ENCODE results near the gene UNC5C. TPM values are rescaled to one million over a fixed set of nuclear protein-coding genes. Genes with fewer than 3 reads are reported as not detected.

The UNC5C gene
- total RNA-seq, 2 experiments from 2014 or later = not detected

- Mint-ChIP-seq H3K27me3 (no peaks in the 10 kb centered on the region), H3K9me3 (no peaks in the 10 kb centered on the region), H3K4me3 (no peak overlapping the region), H3K4me1 (no peaks in the 10 kb centered on the region), H3K27ac (no peak overlapping the region), H3K36me3 (no peaks in the 10 kb centered on the region)
- no peak for DNase-seq
Observed at GRCh38 chr4:95358421-95358820, 190.4 kb downstream of the UNC5C start.

GRCh38 chr4:95355021-95355420 lies 193.8 kb downstream of the UNC5C start:
- no peak for DNase-seq
- H3K27me3 Mint-ChIP-seq = no peaks in the 10 kb centered on the region
- no peaks in the 10 kb centered on the region for H3K9me3 Mint-ChIP-seq
- H3K36me3 Mint-ChIP-seq = no peaks in the 10 kb centered on the region
- H3K27ac Mint-ChIP-seq = no peak overlapping the region
- no peak overlapping the region for H3K4me3 Mint-ChIP-seq
- H3K4me1 Mint-ChIP-seq = no peaks in the 10 kb centered on the region

DNA sequence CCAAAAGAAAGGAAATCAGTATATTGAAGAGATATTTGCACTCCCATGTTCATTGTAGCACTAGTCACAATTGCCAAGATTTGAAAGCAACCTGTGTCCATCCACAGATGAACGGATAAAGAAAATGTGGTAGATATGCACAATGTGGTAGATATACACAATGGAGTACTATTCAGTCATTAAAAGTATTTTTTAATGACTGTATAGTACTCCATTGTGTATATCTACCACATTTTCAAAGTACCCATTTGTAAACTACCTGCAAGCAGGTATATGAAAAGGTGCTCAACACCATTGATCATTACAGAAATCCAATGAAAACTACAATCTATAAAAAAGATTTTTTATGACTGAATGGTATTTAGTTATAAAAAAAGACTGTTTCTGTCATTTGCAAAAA lies 200.4 kb downstream of the UNC5C start:
- no peaks in the 10 kb centered on the region for H3K27me3 Mint-ChIP-seq
- H3K36me3 Mint-ChIP-seq = peaks cover 3% of the 10 kb centered on the region
- no peaks in the 10 kb centered on the region for H3K4me1 Mint-ChIP-seq
- peaks cover 33% of the 10 kb centered on the region for H3K9me3 Mint-ChIP-seq
- no peak overlapping the region for H3K4me3 Mint-ChIP-seq
- no peak for DNase-seq
- no peak overlapping the region for H3K27ac Mint-ChIP-seq

GRCh38 chr4:95343235-95343634 lies 205.5 kb downstream of the UNC5C start:
- Mint-ChIP-seq H3K4me3 (no peak overlapping the region), H3K36me3 (peaks cover 3% of the 10 kb centered on the region), H3K27ac (no peak overlapping the region), H3K4me1 (no peaks in the 10 kb centered on the region), H3K27me3 (no peaks in the 10 kb centered on the region), H3K9me3 (peaks cover 34% of the 10 kb centered on the region)
- no peak for DNase-seq

DNA sequence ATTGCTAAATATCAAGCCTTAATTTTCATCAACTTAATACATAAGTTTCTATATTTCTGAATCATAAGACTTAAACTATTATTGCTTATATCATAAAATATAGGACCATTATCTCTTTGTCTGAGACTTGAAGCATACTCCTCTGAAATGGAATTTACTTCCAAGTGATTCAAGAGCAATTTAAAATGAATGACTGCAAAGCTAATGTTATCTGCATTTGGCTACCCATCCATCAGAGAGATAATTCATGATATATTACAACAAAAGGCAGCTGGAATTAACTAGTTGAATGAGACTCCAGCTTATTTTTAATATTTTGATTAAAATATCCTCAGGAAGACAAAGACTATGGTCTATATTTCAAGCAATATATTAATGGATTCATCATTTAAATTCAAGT lies 208.6 kb downstream of the UNC5C start:
- H3K36me3 Mint-ChIP-seq = no peaks in the 10 kb centered on the region
- DNase-seq = no peak
- no peaks in the 10 kb centered on the region for H3K4me1 Mint-ChIP-seq
- H3K9me3 Mint-ChIP-seq = peaks cover 13% of the 10 kb centered on the region
- H3K27me3 Mint-ChIP-seq = no peaks in the 10 kb centered on the region
- H3K27ac Mint-ChIP-seq = no peak overlapping the region
- no peak overlapping the region for H3K4me3 Mint-ChIP-seq

DNA sequence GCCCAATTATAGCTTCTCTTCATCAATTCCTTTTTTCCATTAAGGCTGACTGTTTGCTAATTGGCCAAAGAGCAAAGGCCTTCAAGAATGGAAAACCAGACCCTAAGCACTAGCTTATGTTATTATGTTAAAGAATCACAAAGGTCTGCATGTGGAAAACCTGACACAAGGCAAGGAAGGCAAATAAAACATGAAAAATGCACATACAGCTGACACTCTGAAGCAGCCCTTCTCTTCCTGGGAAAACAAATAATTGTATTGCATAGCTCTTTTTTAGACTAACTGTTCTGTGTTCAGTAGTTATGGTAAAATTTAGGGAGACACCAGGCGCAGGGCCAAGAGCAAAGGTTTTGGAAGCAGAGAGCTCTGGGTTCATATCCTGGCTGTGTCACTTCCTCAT lies 223.1 kb downstream of the UNC5C start:
- Mint-ChIP-seq H3K27ac (no peak overlapping the region), H3K4me1 (no peaks in the 10 kb centered on the region), H3K27me3 (peaks cover 3% of the 10 kb centered on the region), H3K36me3 (no peaks in the 10 kb centered on the region), H3K9me3 (peaks cover 1% of the 10 kb centered on the region), H3K4me3 (no peak overlapping the region)
- no peak for DNase-seq

GRCh38 chr4:95319169-95319568 lies 229.6 kb downstream of the UNC5C start:
- Mint-ChIP-seq H3K27me3 (no peaks in the 10 kb centered on the region), H3K4me1 (no peaks in the 10 kb centered on the region), H3K27ac (no peak overlapping the region), H3K9me3 (no peaks in the 10 kb centered on the region), H3K4me3 (no peak overlapping the region), H3K36me3 (no peaks in the 10 kb centered on the region)
- DNase-seq = no peak

GRCh38 chr4:95318483-95318882 lies 230.3 kb downstream of the UNC5C start:
- Mint-ChIP-seq H3K9me3 (no peaks in the 10 kb centered on the region), H3K4me3 (no peak overlapping the region), H3K27ac (no peak overlapping the region), H3K27me3 (peaks cover 4% of the 10 kb centered on the region), H3K36me3 (no peaks in the 10 kb centered on the region), H3K4me1 (no peaks in the 10 kb centered on the region)
- no peak for DNase-seq

GRCh38 chr4:95318044-95318443 lies 230.7 kb downstream of the UNC5C start:
- no peak overlapping the region for H3K4me3 Mint-ChIP-seq
- peaks cover 4% of the 10 kb centered on the region for H3K27me3 Mint-ChIP-seq
- no peak overlapping the region for H3K27ac Mint-ChIP-seq
- H3K4me1 Mint-ChIP-seq = no peaks in the 10 kb centered on the region
- no peaks in the 10 kb centered on the region for H3K9me3 Mint-ChIP-seq
- no peaks in the 10 kb centered on the region for H3K36me3 Mint-ChIP-seq
- no peak for DNase-seq

DNA sequence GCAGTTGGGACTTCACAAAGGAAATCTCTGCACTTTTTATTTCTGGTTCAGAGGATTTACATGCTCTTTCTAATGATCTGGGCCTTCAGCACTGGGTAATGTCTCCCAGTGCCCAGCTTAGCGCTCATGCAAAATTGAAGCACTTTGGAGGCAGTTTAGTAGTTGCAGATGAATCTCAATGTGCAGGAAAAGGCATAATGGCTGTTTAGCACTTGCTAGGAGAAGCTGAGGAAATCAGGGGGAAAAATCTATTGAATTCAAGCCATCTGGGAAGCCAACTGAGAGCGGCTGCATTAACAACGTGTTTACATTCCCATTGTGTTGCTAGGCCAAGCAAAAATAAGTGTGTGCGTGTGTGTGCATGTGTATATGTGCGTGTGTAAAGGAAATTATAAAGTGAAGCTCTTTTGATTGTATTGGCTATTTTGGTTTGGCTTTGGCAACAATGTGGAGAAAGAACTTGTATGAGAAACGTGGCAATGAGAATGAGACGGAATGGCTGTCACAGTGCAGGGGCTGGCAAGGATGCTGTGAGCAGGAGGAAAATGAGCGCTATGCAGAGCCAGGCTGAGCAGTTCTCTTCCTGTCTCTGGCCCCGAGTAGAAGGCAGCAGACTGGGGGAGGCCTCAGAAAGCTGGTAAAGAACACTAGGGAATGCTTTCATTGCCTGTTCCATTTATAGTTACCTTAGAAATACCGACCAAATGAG lies 231.5 kb downstream of the UNC5C start:
- H3K4me3 Mint-ChIP-seq = no peak overlapping the region
- no peak overlapping the region for H3K27ac Mint-ChIP-seq
- DNase-seq = no peak
- H3K9me3 Mint-ChIP-seq = no peaks in the 10 kb centered on the region
- peaks cover 4% of the 10 kb centered on the region for H3K27me3 Mint-ChIP-seq
- no peaks in the 10 kb centered on the region for H3K36me3 Mint-ChIP-seq
- no peaks in the 10 kb centered on the region for H3K4me1 Mint-ChIP-seq

DNA sequence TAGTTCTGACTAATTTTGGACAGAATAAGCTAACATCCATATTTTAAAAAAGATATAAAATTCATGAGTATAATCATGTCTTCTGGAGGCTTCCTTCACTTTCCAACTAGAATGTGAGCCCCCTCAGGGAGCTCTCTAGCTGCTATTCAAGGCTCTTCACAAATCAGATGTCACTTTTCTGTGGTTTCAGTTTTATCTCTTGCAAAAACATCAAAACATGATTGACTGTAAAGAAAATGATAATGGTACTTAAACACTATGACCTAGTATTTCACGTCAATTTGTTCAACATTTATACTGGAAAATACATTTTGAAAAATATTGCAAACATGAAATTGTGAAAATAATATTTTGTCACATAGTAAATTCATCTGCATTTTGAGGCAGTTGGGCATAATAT lies 234.2 kb downstream of the UNC5C start:
- no peaks in the 10 kb centered on the region for H3K36me3 Mint-ChIP-seq
- no peaks in the 10 kb centered on the region for H3K9me3 Mint-ChIP-seq
- H3K27me3 Mint-ChIP-seq = peaks cover 4% of the 10 kb centered on the region
- H3K27ac Mint-ChIP-seq = no peak overlapping the region
- H3K4me1 Mint-ChIP-seq = no peaks in the 10 kb centered on the region
- no peak overlapping the region for H3K4me3 Mint-ChIP-seq
- DNase-seq = no peak

DNA sequence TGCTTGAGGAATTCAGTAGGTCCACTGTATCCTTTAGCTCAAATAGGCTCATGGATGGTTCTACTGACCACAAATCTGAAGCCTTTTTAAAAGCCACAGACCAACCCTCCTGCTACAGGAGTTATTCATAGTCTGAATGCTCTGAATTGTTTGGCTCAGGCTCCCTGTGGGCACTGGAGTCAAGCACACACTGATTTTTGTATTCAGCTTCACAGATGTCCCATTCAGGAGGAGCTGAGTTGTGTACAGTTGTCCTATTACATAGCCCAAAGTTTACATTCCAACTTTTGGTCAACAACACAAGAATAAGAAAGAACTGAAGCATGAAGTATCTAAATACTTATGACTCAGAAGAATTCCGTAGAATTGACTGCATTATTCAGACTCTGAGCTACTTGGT lies 243.9 kb downstream of the UNC5C start:
- no peaks in the 10 kb centered on the region for H3K36me3 Mint-ChIP-seq
- DNase-seq = no peak
- H3K9me3 Mint-ChIP-seq = no peaks in the 10 kb centered on the region
- no peaks in the 10 kb centered on the region for H3K4me1 Mint-ChIP-seq
- H3K27me3 Mint-ChIP-seq = no peaks in the 10 kb centered on the region
- H3K27ac Mint-ChIP-seq = no peak overlapping the region
- no peak overlapping the region for H3K4me3 Mint-ChIP-seq

DNA sequence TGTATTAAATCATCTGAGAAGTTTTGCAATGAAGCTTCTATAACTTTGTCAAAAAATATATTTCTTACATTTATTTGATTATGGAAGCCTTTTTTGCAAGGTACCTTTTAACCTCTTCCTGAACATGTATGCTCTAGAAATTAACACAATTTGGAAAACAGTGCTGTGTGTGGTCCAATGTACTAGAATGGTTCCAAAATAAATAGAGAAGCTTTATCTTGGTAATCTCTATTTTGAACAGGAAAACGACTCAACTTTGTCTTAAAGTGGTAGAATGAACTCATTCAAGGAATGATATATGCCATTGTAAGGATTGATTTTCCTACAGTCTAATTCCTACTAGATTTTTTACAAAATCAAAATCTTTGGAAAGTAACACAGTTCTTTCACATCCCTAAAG lies 248.5 kb downstream of the UNC5C start:
- Mint-ChIP-seq H3K4me1 (no peaks in the 10 kb centered on the region), H3K27me3 (no peaks in the 10 kb centered on the region), H3K9me3 (peaks cover 7% of the 10 kb centered on the region), H3K27ac (no peak overlapping the region), H3K4me3 (no peak overlapping the region), H3K36me3 (peaks cover 1% of the 10 kb centered on the region)
- no peak for DNase-seq

DNA sequence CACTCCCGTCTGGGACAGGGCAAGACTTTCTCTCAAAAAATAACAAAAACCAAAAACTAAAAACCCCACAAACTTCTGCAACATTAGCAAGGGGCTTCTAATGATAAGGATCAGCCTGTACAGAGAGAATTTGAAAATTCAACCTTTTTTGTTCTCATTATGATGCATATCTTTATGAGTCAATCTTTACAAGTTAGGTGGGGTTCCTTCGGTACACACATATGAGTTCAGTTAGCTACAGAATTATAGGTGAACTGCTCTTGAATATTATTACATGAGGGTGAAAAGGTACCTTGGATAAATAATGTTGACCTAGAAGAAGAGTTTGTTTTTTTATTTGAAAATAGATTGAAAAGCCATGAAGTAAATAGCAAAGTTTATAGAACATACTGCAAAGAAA lies 252.7 kb downstream of the UNC5C start:
- peaks cover 13% of the 10 kb centered on the region for H3K4me1 Mint-ChIP-seq
- no peaks in the 10 kb centered on the region for H3K27me3 Mint-ChIP-seq
- no peak for DNase-seq
- peaks cover 7% of the 10 kb centered on the region for H3K9me3 Mint-ChIP-seq
- H3K36me3 Mint-ChIP-seq = peaks cover 1% of the 10 kb centered on the region
- H3K27ac Mint-ChIP-seq = no peak overlapping the region
- H3K4me3 Mint-ChIP-seq = no peak overlapping the region

GRCh38 chr4:95295157-95295556 lies 253.6 kb downstream of the UNC5C start:
- H3K9me3 Mint-ChIP-seq = peaks cover 7% of the 10 kb centered on the region
- no peak overlapping the region for H3K4me3 Mint-ChIP-seq
- peaks cover 1% of the 10 kb centered on the region for H3K36me3 Mint-ChIP-seq
- H3K27me3 Mint-ChIP-seq = no peaks in the 10 kb centered on the region
- no peak for DNase-seq
- H3K27ac Mint-ChIP-seq = no peak overlapping the region
- H3K4me1 Mint-ChIP-seq = peaks cover 22% of the 10 kb centered on the region

DNA sequence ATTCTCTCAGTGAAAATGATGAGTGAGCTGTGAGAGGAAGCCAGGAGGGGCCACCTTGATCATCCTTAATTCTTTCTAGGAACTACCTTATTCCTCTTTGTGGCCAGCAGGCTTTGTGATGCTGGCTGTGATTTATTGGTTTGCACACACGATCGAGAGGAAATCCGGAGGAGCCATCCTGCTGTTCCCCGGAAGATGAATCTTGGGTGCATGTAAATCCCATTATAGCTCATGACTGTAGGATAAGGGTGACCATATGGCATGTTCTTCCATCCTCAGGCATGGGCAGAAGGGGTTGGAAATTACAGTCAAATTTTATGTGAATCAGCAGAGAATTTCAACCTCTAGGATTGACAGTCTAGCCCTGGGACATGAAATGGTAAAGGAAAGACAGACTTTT lies 254.5 kb downstream of the UNC5C start:
- Mint-ChIP-seq H3K27me3 (no peaks in the 10 kb centered on the region), H3K4me3 (no peak overlapping the region), H3K36me3 (peaks cover 1% of the 10 kb centered on the region), H3K27ac (no peak overlapping the region), H3K9me3 (peaks cover under 1% of the 10 kb centered on the region), H3K4me1 (peaks cover 25% of the 10 kb centered on the region)
- no peak for DNase-seq

All from activated naive CD8-positive, alpha-beta T cell treated with anti-CD3 and anti-CD28 coated beads for 36 hours (primary cell).